SK-N-SH treated with all-trans-retinoic acid at 6 μM for 48 hours (cell line): Measurements from ENCODE around the gene PYGM.

ENCODE experiments used
- ATAC-seq: fragments of 200-7000 bp; cut with Tn5 transposase; 3 replicates; pipeline ENCODE4 v1.9.1; 2020; ENCODE audit warnings: mild to moderate bottlenecking, moderate library complexity
- ARNTL ChIP-seq: fragments of 450-650 bp; formaldehyde crosslinking; IDR thresholded peaks from 2 replicates; pipeline ENCODE4 v1.5.0; 2020; ENCODE audit warnings: low read depth, mild to moderate bottlenecking, moderate library complexity, borderline replicate concordance
- BACH2 ChIP-seq: fragments of 250-450 bp; sonication (Bioruptor Pico); IDR thresholded peaks from 2 replicates; pipeline ENCODE4 v1.9.0; 2021; ENCODE audit warnings: mild to moderate bottlenecking, borderline replicate concordance
- CSDC2 ChIP-seq: fragments of 250-450 bp; sonication (Bioruptor Pico); IDR thresholded peaks from 2 replicates; pipeline ENCODE4 v1.5.0; 2020; ENCODE audit warnings: mild to moderate bottlenecking, moderate library complexity
- CSRNP3 ChIP-seq: fragments of 250-450 bp; sonication (Bioruptor Pico); IDR thresholded peaks from 2 replicates; pipeline ENCODE4 v1.5.1; 2021; ENCODE audit warnings: mild to moderate bottlenecking, moderate library complexity
- ESRRG ChIP-seq: fragments of 250-450 bp; sonication (Bioruptor Pico); IDR thresholded peaks from 2 replicates; pipeline ENCODE4 v1.6.1; 2021; ENCODE audit warnings: mild to moderate bottlenecking
- ISL1 ChIP-seq: fragments of 250-450 bp; sonication (Bioruptor Pico); IDR thresholded peaks from 2 replicates; pipeline ENCODE4 v2.1.2; 2022; ENCODE audit warnings: mild to moderate bottlenecking, moderate library complexity
- OSR1 ChIP-seq: fragments of 250-450 bp; sonication (Bioruptor Pico); IDR thresholded peaks from 2 replicates; pipeline ENCODE4 v1.8.0; 2022; ENCODE audit warnings: moderate library complexity, mild to moderate bottlenecking, inconsistent platforms
- PATZ1 ChIP-seq: fragments of 250-450 bp; sonication (Bioruptor Pico); IDR thresholded peaks from 2 replicates; pipeline ENCODE4 v1.8.0; 2020; ENCODE audit warnings: mild to moderate bottlenecking, moderate library complexity, borderline replicate concordance
- POU6F1 ChIP-seq: fragments of 250-450 bp; sonication (Bioruptor Pico); IDR thresholded peaks from 2 replicates; pipeline ENCODE4 v1.8.0; 2021; ENCODE audit warnings: low read depth, mild to moderate bottlenecking, moderate library complexity, borderline replicate concordance
- PPARA ChIP-seq: fragments of 250-450 bp; sonication (Bioruptor Pico); IDR thresholded peaks from 2 replicates; pipeline ENCODE4 v1.5.0; 2020; ENCODE audit warnings: mild to moderate bottlenecking, borderline replicate concordance
- RARB ChIP-seq: fragments of 250-450 bp; sonication (Bioruptor Pico); IDR thresholded peaks from 2 replicates; pipeline ENCODE4 v1.8.0; 2021; ENCODE audit warnings: mild to moderate bottlenecking, moderate library complexity
- SNAI2 ChIP-seq: fragments of 250-450 bp; sonication (Bioruptor Pico); IDR thresholded peaks from 2 replicates; pipeline ENCODE4 v1.5.0; 2020; ENCODE audit warnings: mild to moderate bottlenecking, moderate library complexity
- TCF4 ChIP-seq: fragments of 250-450 bp; sonication (Bioruptor Pico); IDR thresholded peaks from 2 replicates; pipeline ENCODE4 v1.8.0; 2021; ENCODE audit warnings: mild to moderate bottlenecking, moderate library complexity, borderline replicate concordance
- TOX ChIP-seq: fragments of 250-450 bp; sonication (Bioruptor Pico); IDR thresholded peaks from 2 replicates; pipeline ENCODE4 v1.8.0; 2021; ENCODE audit warnings: mild to moderate bottlenecking, moderate library complexity, borderline replicate concordance
- ZC3H10 ChIP-seq: fragments of 250-450 bp; sonication (Bioruptor Pico); IDR thresholded peaks from 2 replicates; pipeline ENCODE4 v1.5.1; 2021; ENCODE audit warnings: mild to moderate bottlenecking, moderate library complexity
- ZFP3 ChIP-seq: fragments of 250-450 bp; sonication (Bioruptor Pico); IDR thresholded peaks from 2 replicates; pipeline ENCODE4 v1.5.0; 2020; ENCODE audit warnings: mild to moderate bottlenecking, moderate library complexity
- ZNF70 ChIP-seq: fragments of 450-650 bp; formaldehyde crosslinking; IDR thresholded peaks from 2 replicates; pipeline ENCODE4 v1.5.0; 2020; ENCODE audit warnings: mild to moderate bottlenecking, moderate library complexity
- ZNF8 ChIP-seq: fragments of 450-650 bp; formaldehyde crosslinking; IDR thresholded peaks from 2 replicates; pipeline ENCODE4 v1.5.0; 2020; ENCODE audit warnings: mild to moderate bottlenecking, moderate library complexity
- TF ChIP-seq, protein P1 (sequence below): fragments of 250-450 bp; sonication (Bioruptor Pico); IDR thresholded peaks from 2 replicates; pipeline ENCODE4 v1.5.0; 2020; ENCODE audit warnings: mild to moderate bottlenecking, moderate library complexity
- TF ChIP-seq, protein P2 (sequence below): fragments of 250-450 bp; sonication (Bioruptor Pico); IDR thresholded peaks from 2 replicates; pipeline ENCODE4 v1.5.1; 2020; ENCODE audit warnings: low read depth, mild to moderate bottlenecking, moderate library complexity

Gene PYGM

GRCh38 chr11:64713781-64714363 is 45.9 kb downstream of the PYGM start:
- ATAC-seq = no peak
- TF ChIP-seq SNAI2 (CRISPR knock-in tag) (no peak), ISL1 (CRISPR knock-in tag) (no peak), ZFP3 (CRISPR knock-in tag) (no peak), ZC3H10 (no peak), PPARA (CRISPR knock-in tag) (no peak), OSR1 (CRISPR knock-in tag) (no peak), RARB (no peak), ZNF70 (CRISPR knock-in tag) (no peak), PATZ1 (no peak), CSDC2 (CRISPR knock-in tag) (no peak), POU6F1 (CRISPR knock-in tag) (no peak), TCF4 (CRISPR knock-in tag) (no peak), ARNTL (no peak), BACH2 (CRISPR knock-in tag) (no peak), TOX (CRISPR knock-in tag) (no peak), ZNF8 (CRISPR knock-in tag) (no peak), CSRNP3 (CRISPR knock-in tag) (no peak), ESRRG (CRISPR knock-in tag) (no peak)
- TF ChIP-seq, protein P1, sequence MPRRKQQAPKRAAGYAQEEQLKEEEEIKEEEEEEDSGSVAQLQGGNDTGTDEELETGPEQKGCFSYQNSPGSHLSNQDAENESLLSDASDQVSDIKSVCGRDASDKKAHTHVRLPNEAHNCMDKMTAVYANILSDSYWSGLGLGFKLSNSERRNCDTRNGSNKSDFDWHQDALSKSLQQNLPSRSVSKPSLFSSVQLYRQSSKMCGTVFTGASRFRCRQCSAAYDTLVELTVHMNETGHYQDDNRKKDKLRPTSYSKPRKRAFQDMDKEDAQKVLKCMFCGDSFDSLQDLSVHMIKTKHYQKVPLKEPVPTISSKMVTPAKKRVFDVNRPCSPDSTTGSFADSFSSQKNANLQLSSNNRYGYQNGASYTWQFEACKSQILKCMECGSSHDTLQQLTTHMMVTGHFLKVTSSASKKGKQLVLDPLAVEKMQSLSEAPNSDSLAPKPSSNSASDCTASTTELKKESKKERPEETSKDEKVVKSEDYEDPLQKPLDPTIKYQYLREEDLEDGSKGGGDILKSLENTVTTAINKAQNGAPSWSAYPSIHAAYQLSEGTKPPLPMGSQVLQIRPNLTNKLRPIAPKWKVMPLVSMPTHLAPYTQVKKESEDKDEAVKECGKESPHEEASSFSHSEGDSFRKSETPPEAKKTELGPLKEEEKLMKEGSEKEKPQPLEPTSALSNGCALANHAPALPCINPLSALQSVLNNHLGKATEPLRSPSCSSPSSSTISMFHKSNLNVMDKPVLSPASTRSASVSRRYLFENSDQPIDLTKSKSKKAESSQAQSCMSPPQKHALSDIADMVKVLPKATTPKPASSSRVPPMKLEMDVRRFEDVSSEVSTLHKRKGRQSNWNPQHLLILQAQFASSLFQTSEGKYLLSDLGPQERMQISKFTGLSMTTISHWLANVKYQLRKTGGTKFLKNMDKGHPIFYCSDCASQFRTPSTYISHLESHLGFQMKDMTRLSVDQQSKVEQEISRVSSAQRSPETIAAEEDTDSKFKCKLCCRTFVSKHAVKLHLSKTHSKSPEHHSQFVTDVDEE (CRISPR knock-in tag) = no peak
- TF ChIP-seq, protein P2, sequence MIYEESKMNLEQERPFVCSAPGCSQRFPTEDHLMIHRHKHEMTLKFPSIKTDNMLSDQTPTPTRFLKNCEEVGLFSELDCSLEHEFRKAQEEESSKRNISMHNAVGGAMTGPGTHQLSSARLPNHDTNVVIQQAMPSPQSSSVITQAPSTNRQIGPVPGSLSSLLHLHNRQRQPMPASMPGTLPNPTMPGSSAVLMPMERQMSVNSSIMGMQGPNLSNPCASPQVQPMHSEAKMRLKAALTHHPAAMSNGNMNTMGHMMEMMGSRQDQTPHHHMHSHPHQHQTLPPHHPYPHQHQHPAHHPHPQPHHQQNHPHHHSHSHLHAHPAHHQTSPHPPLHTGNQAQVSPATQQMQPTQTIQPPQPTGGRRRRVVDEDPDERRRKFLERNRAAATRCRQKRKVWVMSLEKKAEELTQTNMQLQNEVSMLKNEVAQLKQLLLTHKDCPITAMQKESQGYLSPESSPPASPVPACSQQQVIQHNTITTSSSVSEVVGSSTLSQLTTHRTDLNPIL = no peak

DNA sequence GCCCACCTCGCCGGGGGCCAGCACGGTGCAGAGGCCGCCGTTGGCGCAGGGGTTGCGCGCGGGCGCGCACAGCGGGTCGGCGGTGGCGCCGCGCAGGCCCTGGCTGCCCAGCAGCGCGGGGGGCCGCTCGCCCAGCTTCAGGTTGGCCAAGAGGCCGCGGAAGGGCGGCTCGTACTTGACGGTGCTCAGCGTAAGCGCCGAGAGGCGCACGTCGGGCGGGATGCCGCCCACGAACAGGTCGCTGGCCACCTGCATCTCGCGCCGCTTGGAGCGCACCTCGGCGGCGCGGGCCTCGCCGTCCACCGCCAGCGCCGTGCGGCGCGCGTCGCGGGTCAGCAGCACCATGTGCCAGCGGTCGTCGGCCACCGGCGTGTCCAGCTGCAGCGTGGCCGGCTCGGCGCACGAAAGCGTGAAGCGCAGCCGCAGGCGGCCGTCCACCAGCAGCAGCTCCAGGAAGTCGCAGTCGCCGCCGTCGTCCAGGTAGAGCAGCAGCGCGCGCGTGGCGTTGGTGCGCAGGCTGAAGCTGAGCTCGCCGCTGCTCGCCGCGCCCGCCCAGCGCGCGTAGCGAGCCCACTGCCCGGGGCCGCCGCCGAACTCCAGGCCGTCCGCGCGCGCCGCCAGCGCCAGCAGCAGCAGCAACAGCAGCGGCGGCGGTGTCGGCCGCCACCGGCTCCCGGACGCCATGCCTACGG is 46.6 kb downstream of the PYGM start:
- no peak for ATAC-seq
- TF ChIP-seq ISL1 (CRISPR knock-in tag) = no peak
- no peak for TF ChIP-seq ZNF8 (CRISPR knock-in tag)
- no peak for TF ChIP-seq TCF4 (CRISPR knock-in tag)
- TF ChIP-seq, protein P1 (CRISPR knock-in tag) = no peak
- no peak for TF ChIP-seq BACH2 (CRISPR knock-in tag)
- no peak for TF ChIP-seq ZNF70 (CRISPR knock-in tag)
- TF ChIP-seq ARNTL = no peak
- TF ChIP-seq SNAI2 (CRISPR knock-in tag) = no peak
- TF ChIP-seq RARB = no peak
- TF ChIP-seq ZFP3 (CRISPR knock-in tag) = no peak
- no peak for TF ChIP-seq OSR1 (CRISPR knock-in tag)
- no peak for TF ChIP-seq ESRRG (CRISPR knock-in tag)
- no peak for TF ChIP-seq PPARA (CRISPR knock-in tag)
- TF ChIP-seq TOX (CRISPR knock-in tag) = no peak
